SK-N-MC (cell line): ENCODE data around the gene MNAT1.

Source experiments
- EZH2 ChIP-seq: fragments of 200-600 bp; sonication (generic); IDR thresholded peaks from one replicate; pipeline ENCODE4 v1.6.1; 2017; ENCODE audit warnings: antibody characterized with exemption
- FOXP2 ChIP-seq: optimal IDR thresholded peaks from 2 replicates; pipeline ENCODE3; 2011; ENCODE audit warnings: mild to moderate bottlenecking, moderate library complexity; ENCODE audit not compliant: insufficient read depth; ENCODE audit errors: extremely low read length, control extremely low read depth
- POLR2AphosphoS5 ChIP-seq: IDR thresholded peaks from 2 replicates; pipeline ENCODE4 v1.6.1; 2012; ENCODE audit warnings: mild to moderate bottlenecking, low read depth, low read length, borderline replicate concordance

- TF ChIP-seq POLR2AphosphoS5: no peak
- TF ChIP-seq EZH2: no peak
- TF ChIP-seq FOXP2: no peak
These were observed 1.6 kb upstream of the MNAT1 start for GRCh38 chr14:60732840-60733483.
